ENCODE measurements around the gene PTGDS. TPM values are rescaled to one million over a fixed set of nuclear protein-coding genes. Genes with fewer than 3 reads are reported as not detected.

Gene PTGDS
- not detected in 2 replicates for total RNA-seq (2014; rRNA removed; shearing (Covaris generic))
- polyA plus RNA-seq (2016; fragmentation: Nextera tagmentation; extraction: Ambion mirVana): 0.24 and 0.25 TPM in 2 replicates

- H3K36me3 ChIP-seq (ENCODE audit: low read depth): no peaks in the 10 kb centered on the region
- H3K9me3 ChIP-seq (ENCODE audit: low read depth): no peaks in the 10 kb centered on the region
- no peaks in the 10 kb centered on the region for H3K27me3 ChIP-seq (replicated peaks; ENCODE audit: insufficient read depth)
- H3K79me2 ChIP-seq (ENCODE audit: insufficient read depth): no peaks in the 10 kb centered on the region
- H3K4me3 ChIP-seq: peak within 1 kb of the TSS; percentile 57
- WGBS, 2 experiments (ENCODE audit: low coverage in 1 of 2, low lambda C conversion rate in 2 of 2, missing lambda C conversion rate in 2 of 2): 57 to 67% methylated on average over 9 to 10 of the region's 10 CpGs
- DNase-seq: no peak
- H2AFZ ChIP-seq: peak within 1 kb of the TSS; percentile 36
- H3K9me2 ChIP-seq (ENCODE audit: insufficient read depth): no peaks in the 10 kb centered on the region
- TF ChIP-seq EZH2 (IDR thresholded peaks at IDR 0.05; ENCODE audit: insufficient read depth, poor library complexity, severe bottlenecking): no peak
- TF ChIP-seq EZH2phosphoT487 (IDR thresholded peaks at IDR 0.05; ENCODE audit: insufficient read depth, low read depth): no peak
- in situ Hi-C loops (cut with MboI): no loop called here
- no peaks in the 10 kb centered on the region for H3K4me1 ChIP-seq (ENCODE audit: insufficient read depth)
- H3K9ac ChIP-seq: peak within 1 kb of the TSS; percentile 12; the same call in 1 of the 2 replicates
- H3K27ac ChIP-seq: no peak within 1 kb of the TSS
- H3F3A ChIP-seq (ENCODE audit: insufficient read depth): no peaks in the 10 kb centered on the region
- H3K4me2 ChIP-seq (ENCODE audit: unreplicated experiment): peak within 1 kb of the TSS; percentile 58
- H4K20me1 ChIP-seq (ENCODE audit: insufficient read depth): no peaks in the 10 kb centered on the region
These were observed at the start of gene PTGDS for GRCh38 chr9:136977223-136977622. PTGDS (plus strand) TSS chr9:136977504; CDS start chr9:136977579, 75 bp downstream.

- H3K4me2 ChIP-seq (ENCODE audit: unreplicated experiment): no peak overlapping the region
- no peaks in the 10 kb centered on the region for H3K79me2 ChIP-seq (ENCODE audit: insufficient read depth)
- H3K4me1 ChIP-seq (ENCODE audit: insufficient read depth): no peaks in the 10 kb centered on the region
- H3K27me3 ChIP-seq (replicated peaks; ENCODE audit: insufficient read depth): no peaks in the 10 kb centered on the region
- no peak overlapping the region for H3K9ac ChIP-seq
- 73 to 75% methylated on average over 9 of the region's 9 CpGs for WGBS, 2 experiments (ENCODE audit: low coverage in 1 of 2, low lambda C conversion rate in 2 of 2, missing lambda C conversion rate in 2 of 2)
- DNase-seq: no peak
- no peaks in the 10 kb centered on the region for H4K20me1 ChIP-seq (ENCODE audit: insufficient read depth)
- no peak overlapping the region for H2AFZ ChIP-seq
- no peaks in the 10 kb centered on the region for H3K9me2 ChIP-seq (ENCODE audit: insufficient read depth)
- H3F3A ChIP-seq (ENCODE audit: insufficient read depth): no peaks in the 10 kb centered on the region
- no peak overlapping the region for H3K27ac ChIP-seq
- no peak overlapping the region for H3K4me3 ChIP-seq
- H3K36me3 ChIP-seq (ENCODE audit: low read depth): no peaks in the 10 kb centered on the region
- TF ChIP-seq EZH2phosphoT487 (IDR thresholded peaks at IDR 0.05; ENCODE audit: insufficient read depth, low read depth) (no peak), EZH2 (IDR thresholded peaks at IDR 0.05; ENCODE audit: insufficient read depth, poor library complexity, severe bottlenecking) (no peak)
- in situ Hi-C loops (cut with MboI): no loop called here
- no peaks in the 10 kb centered on the region for H3K9me3 ChIP-seq (ENCODE audit: low read depth)
These were observed 48.7 kb upstream of the PTGDS start for GRCh38 chr9:136928591-136928990.

GRCh38 chr9:136930014-136930413 lies 47.3 kb upstream of the PTGDS start:
- H3F3A ChIP-seq (ENCODE audit: insufficient read depth): no peaks in the 10 kb centered on the region
- in situ Hi-C loops (cut with MboI): no loop called here
- 85 to 89% methylated on average over 4 of the region's 4 CpGs for whole genome bisulfite sequencing, 2 experiments (ENCODE audit: low coverage in 1 of 2, low lambda C conversion rate in 2 of 2, missing lambda C conversion rate in 2 of 2)
- H3K36me3 ChIP-seq (ENCODE audit: low read depth): no peaks in the 10 kb centered on the region
- H3K9ac ChIP-seq: no peak overlapping the region
- no peak for DNase-seq
- no peaks in the 10 kb centered on the region for H3K79me2 ChIP-seq (ENCODE audit: insufficient read depth)
- no peak overlapping the region for H3K27ac ChIP-seq
- no peaks in the 10 kb centered on the region for H3K4me1 ChIP-seq (ENCODE audit: insufficient read depth)
- no peak overlapping the region for H3K4me3 ChIP-seq
- no peaks in the 10 kb centered on the region for H4K20me1 ChIP-seq (ENCODE audit: insufficient read depth)
- TF ChIP-seq EZH2phosphoT487 (IDR thresholded peaks at IDR 0.05; ENCODE audit: insufficient read depth, low read depth) (no peak), EZH2 (IDR thresholded peaks at IDR 0.05; ENCODE audit: insufficient read depth, poor library complexity, severe bottlenecking) (no peak)
- no peaks in the 10 kb centered on the region for H3K27me3 ChIP-seq (replicated peaks; ENCODE audit: insufficient read depth)
- H3K9me2 ChIP-seq (ENCODE audit: insufficient read depth): no peaks in the 10 kb centered on the region
- H3K9me3 ChIP-seq (ENCODE audit: low read depth): no peaks in the 10 kb centered on the region
- no peak overlapping the region for H2AFZ ChIP-seq
- H3K4me2 ChIP-seq (ENCODE audit: unreplicated experiment): no peak overlapping the region

GRCh38 chr9:136931611-136932130 lies 45.6 kb upstream of the PTGDS start:
- DNase-seq: no peak

More at GRCh38 chr9:136931611-136932130, 45.6 kb upstream of the PTGDS start:
- no peaks in the 10 kb centered on the region for H3K9me3 ChIP-seq (ENCODE audit: low read depth)
- TF ChIP-seq EZH2 (IDR thresholded peaks at IDR 0.05; ENCODE audit: insufficient read depth, poor library complexity, severe bottlenecking) (no peak), EZH2phosphoT487 (IDR thresholded peaks at IDR 0.05; ENCODE audit: insufficient read depth, low read depth) (no peak)
- no peaks in the 10 kb centered on the region for H3K36me3 ChIP-seq (ENCODE audit: low read depth)
- no peaks in the 10 kb centered on the region for H3K9me2 ChIP-seq (ENCODE audit: insufficient read depth)
- 96 to 100% methylated on average over 2 of the region's 2 CpGs for WGBS, 2 experiments (ENCODE audit: low coverage in 1 of 2, low lambda C conversion rate in 2 of 2, missing lambda C conversion rate in 2 of 2)
- H3K4me2 ChIP-seq (ENCODE audit: unreplicated experiment): no peak overlapping the region
- no peaks in the 10 kb centered on the region for H4K20me1 ChIP-seq (ENCODE audit: insufficient read depth)
- 0 out of 2 replicates have a peak, but pooled peaks cover 3% of the 10 kb centered on the region for H3F3A ChIP-seq (ENCODE audit: insufficient read depth)
- H2AFZ ChIP-seq: no peak overlapping the region
- H3K4me1 ChIP-seq (ENCODE audit: insufficient read depth): no peaks in the 10 kb centered on the region
- no peak overlapping the region for H3K27ac ChIP-seq
- H3K27me3 ChIP-seq (replicated peaks; ENCODE audit: insufficient read depth): no peaks in the 10 kb centered on the region
- in situ Hi-C loops (cut with MboI): no loop called here
- H3K9ac ChIP-seq: no peak overlapping the region
- H3K79me2 ChIP-seq (ENCODE audit: insufficient read depth): no peaks in the 10 kb centered on the region
- no peak overlapping the region for H3K4me3 ChIP-seq
